Measurements from ENCODE around the gene ATP13A1.
"Not testable (repeated sequence)": the region's sequence is repeated elsewhere in the genome, so short reads cannot be mapped to it uniquely, and the experiment has no call there.

Gene ATP13A1

GRCh38 chr19:19624032-19624570 is 39.4 kb downstream of the ATP13A1 start:
- Histone ChIP-seq H3K9ac (no peak overlapping the region), H3K27me3 (no peaks in the 10 kb centered on the region), H3K36me3 (peaks cover 42% of the 10 kb centered on the region), H3K4me3 (no peak overlapping the region), H3K4me2 (peak overlapping the region; percentile 33; the same call in 1 of the 2 replicates), H4K20me1 (peaks cover 19% of the 10 kb centered on the region; the same call in 1 of the 2 replicates), H3K27ac (no peak overlapping the region), H3K9me3 (no peaks in the 10 kb centered on the region), H3K4me1 (peaks cover 50% of the 10 kb centered on the region)
- no peak for TF ChIP-seq Cebpa-rat (IDR thresholded peaks at IDR 0.05)

- Histone ChIP-seq H4K20me1 (peaks cover 21% of the 10 kb centered on the region; the same call in 1 of the 2 replicates), H3K36me3 (peaks cover 42% of the 10 kb centered on the region), H3K4me1 (peaks cover 48% of the 10 kb centered on the region), H3K4me3 (no peak overlapping the region), H3K4me2 (no peak overlapping the region), H3K27ac (no peak overlapping the region), H3K9me3 (no peaks in the 10 kb centered on the region), H3K9ac (no peak overlapping the region), H3K27me3 (no peaks in the 10 kb centered on the region)
- TF ChIP-seq Cebpa-rat (IDR thresholded peaks at IDR 0.05): no peak
These were observed 40.1 kb downstream of the ATP13A1 start for GRCh38 chr19:19623383-19623782.

GRCh38 chr19:19619849-19620210 is 43.6 kb downstream of the ATP13A1 start:
- no peak overlapping the region for H3K9ac ChIP-seq
- no peak for TF ChIP-seq Cebpa-rat (IDR thresholded peaks at IDR 0.05)
- H3K27ac ChIP-seq: no peak overlapping the region
- peaks cover 36% of the 10 kb centered on the region for H3K4me1 ChIP-seq
- H3K4me2 ChIP-seq: no peak overlapping the region
- no peak overlapping the region for H3K4me3 ChIP-seq
- H3K9me3 ChIP-seq: no peaks in the 10 kb centered on the region
- H3K27me3 ChIP-seq: no peaks in the 10 kb centered on the region
- H3K36me3 ChIP-seq: peaks cover 36% of the 10 kb centered on the region
- peaks cover 21% of the 10 kb centered on the region; the same call in 1 of the 2 replicates for H4K20me1 ChIP-seq

DNA sequence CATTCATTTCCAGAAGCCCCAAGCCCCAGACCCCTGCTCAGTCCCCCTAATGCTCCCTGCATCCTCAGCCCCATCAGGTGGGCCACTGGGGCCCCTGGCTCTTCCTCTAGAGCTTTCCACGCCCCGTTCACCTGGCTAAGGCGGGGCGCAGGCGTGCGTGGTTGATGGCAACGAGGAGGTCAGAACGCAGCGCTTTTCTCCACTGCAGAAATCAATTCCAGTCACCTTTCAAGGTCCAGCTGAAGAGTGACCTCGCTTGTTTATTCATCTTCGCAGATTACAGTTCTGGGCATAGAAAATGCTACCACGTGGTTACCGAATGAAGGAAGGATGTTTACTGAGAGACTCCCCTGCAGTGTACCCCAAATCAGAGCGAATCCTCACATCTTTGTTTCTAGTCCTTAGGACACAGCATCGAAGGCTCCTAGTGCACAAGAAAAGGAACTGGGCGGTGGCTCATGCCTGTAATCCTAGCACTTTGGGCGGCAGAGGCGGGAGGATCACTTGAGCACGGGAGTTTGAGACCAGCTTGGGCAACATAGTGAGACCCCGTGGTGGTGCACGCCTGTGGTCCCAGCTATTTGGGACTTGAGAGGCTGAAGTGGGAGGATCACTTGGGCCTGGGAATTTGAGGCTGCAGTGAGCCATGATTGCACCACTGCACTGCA is 44.2 kb downstream of the ATP13A1 start:
- no peak overlapping the region for H3K27ac ChIP-seq
- H3K36me3 ChIP-seq: peaks cover 31% of the 10 kb centered on the region
- peak overlapping the region; percentile 67 for H3K4me3 ChIP-seq
- H3K4me2 ChIP-seq: peak overlapping the region; percentile 89
- H3K4me1 ChIP-seq: peaks cover 31% of the 10 kb centered on the region
- no peak overlapping the region for H3K9ac ChIP-seq
- no peaks in the 10 kb centered on the region for H3K9me3 ChIP-seq
- peaks cover 20% of the 10 kb centered on the region; the same call in 1 of the 2 replicates for H4K20me1 ChIP-seq
- no peaks in the 10 kb centered on the region for H3K27me3 ChIP-seq
- TF ChIP-seq Cebpa-rat (IDR thresholded peaks at IDR 0.05): no peak

DNA sequence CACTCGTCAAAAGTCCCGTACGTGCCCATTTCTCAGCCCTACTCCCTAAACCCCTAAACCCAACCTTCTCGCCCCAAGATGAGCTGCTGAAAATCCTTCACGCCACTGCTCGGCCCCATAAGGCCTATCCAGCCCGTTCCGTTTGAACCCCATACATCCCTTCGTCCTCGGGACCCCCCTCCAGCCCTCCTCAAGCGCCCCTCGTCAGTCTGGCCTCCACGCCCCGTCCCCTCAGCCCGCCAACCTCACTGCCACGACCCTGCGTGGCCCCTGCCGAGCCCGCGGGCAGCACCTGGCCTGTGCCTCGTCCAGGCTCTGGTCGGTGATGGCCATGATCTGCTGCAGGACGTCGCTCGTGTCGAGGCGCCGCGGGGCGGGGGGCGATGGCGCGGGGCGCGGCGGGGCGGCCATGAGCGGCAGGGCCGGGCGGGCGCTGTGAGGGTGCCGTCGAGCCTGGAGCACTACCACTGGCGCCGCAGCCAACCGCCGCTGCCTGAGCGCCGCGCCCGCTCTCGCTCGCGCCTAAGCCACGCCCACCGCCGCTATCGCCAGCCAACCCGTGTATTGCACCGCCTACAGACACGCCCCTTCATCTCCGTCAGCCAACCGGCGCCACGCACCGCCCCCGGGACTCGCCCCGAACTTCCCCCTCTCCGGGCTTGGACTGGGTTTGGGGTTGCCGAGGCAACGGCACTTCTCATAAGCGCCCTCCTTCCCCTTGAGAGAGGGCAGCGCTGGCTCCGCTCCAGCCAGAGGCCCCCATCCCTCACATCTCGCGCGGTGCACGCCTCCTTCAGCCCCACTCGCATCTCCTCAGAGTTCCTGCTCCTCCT is 45.0 kb downstream of the ATP13A1 start, which contains the start of gene PBX4:
Gene PBX4, minus strand, starts transcription at position 469 of the 833 bp plus-strand sequence. Its CDS starts 58 bp downstream, at position 411.
- Histone ChIP-seq H3K9ac (peak within 1 kb of the TSS; percentile 61; the same call in 1 of the 2 replicates), H3K4me2 (peak within 1 kb of the TSS; percentile 89), H3K27ac (peak within 1 kb of the TSS; percentile 56; the same call in 1 of the 2 replicates), H3K4me3 (peak within 1 kb of the TSS; percentile 67), H3K4me1 (peaks cover 22% of the 10 kb centered on the region), H3K36me3 (peaks cover 22% of the 10 kb centered on the region), H3K27me3 (no peaks in the 10 kb centered on the region), H3K9me3 (no peaks in the 10 kb centered on the region), H4K20me1 (0 out of 2 replicates have a peak, but pooled peaks cover 11% of the 10 kb centered on the region)
- TF ChIP-seq Cebpa-rat (IDR thresholded peaks at IDR 0.05): no peak

DNA sequence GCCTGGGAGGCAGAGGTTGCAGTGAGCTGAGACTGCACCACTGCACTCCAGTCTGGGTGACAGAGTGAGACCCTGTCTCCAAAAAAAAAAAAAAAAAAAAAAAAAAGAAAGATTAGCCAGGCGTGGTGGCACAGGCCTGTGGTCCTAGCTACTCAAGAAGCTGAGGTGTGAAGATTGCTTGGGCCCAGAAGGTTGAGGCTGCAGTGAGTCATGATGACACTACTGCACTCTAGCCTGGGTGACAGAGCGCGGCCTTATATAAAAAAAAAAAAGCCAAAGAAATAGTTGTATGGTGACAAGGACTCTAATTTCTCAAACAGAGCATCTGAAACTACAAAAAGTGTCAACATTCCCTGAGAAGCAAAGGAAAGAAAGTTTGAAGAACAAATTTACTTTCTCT is 48.4 kb downstream of the ATP13A1 start:
- Histone ChIP-seq H3K36me3 (no peaks in the 10 kb centered on the region), H3K4me3 (no peak overlapping the region), H4K20me1 (0 out of 2 replicates have a peak, but pooled peaks cover 11% of the 10 kb centered on the region), H3K27me3 (no peaks in the 10 kb centered on the region), H3K4me2 (no peak overlapping the region), H3K27ac (no peak overlapping the region), H3K9me3 (no peaks in the 10 kb centered on the region), H3K4me1 (peaks cover 21% of the 10 kb centered on the region), H3K9ac (no peak overlapping the region)
- no peak for TF ChIP-seq Cebpa-rat (IDR thresholded peaks at IDR 0.05)

GRCh38 chr19:19613506-19613905 is 50.0 kb downstream of the ATP13A1 start:
- H3K4me2 ChIP-seq: no peak overlapping the region
- no peaks in the 10 kb centered on the region for H3K36me3 ChIP-seq
- no peaks in the 10 kb centered on the region for H3K9me3 ChIP-seq
- no peak overlapping the region for H3K4me3 ChIP-seq
- no peak for TF ChIP-seq Cebpa-rat (IDR thresholded peaks at IDR 0.05)
- H3K27ac ChIP-seq: no peak overlapping the region
- no peaks in the 10 kb centered on the region for H3K27me3 ChIP-seq
- H3K9ac ChIP-seq: no peak overlapping the region
- no peaks in the 10 kb centered on the region for H4K20me1 ChIP-seq
- H3K4me1 ChIP-seq: peaks cover 20% of the 10 kb centered on the region

GRCh38 chr19:19610376-19611202 is 52.9 kb downstream of the ATP13A1 start:
- no peak overlapping the region for H3K9ac ChIP-seq
- no peak for TF ChIP-seq Cebpa-rat (IDR thresholded peaks at IDR 0.05)
- no peak overlapping the region for H3K4me3 ChIP-seq
- peaks cover 21% of the 10 kb centered on the region for H3K4me1 ChIP-seq
- no peaks in the 10 kb centered on the region for H4K20me1 ChIP-seq
- H3K27ac ChIP-seq: no peak overlapping the region
- no peaks in the 10 kb centered on the region for H3K36me3 ChIP-seq
- H3K9me3 ChIP-seq: no peaks in the 10 kb centered on the region
- no peaks in the 10 kb centered on the region for H3K27me3 ChIP-seq
- no peak overlapping the region for H3K4me2 ChIP-seq

GRCh38 chr19:19606686-19607085 is 56.8 kb downstream of the ATP13A1 start:
- H4K20me1 ChIP-seq, H3K27me3 ChIP-seq, H3K36me3 ChIP-seq, H3K9me3 ChIP-seq, H3K4me3 ChIP-seq, H3K9ac ChIP-seq: not testable (repeated sequence)
- H3K4me2 ChIP-seq: peak overlapping the region; percentile 29; the same call in 1 of the 2 replicates
- peak overlapping the region; percentile 63; the same call in 1 of the 2 replicates for H3K27ac ChIP-seq
- H3K4me1 ChIP-seq: peaks cover 38% of the 10 kb centered on the region

All from BLaER1 (cell line).